Mesenchymal stem cell (in vitro differentiated cells and primary cell): ENCODE data around the gene PLCB2.

Experiments
- DNase-seq: peaks from one replicate; pipeline ENCODE4 v3.0.0-alpha.2; 2013
- H2AFZ ChIP-seq: one replicate; pipeline ENCODE4 v1.6.1; 2013; ENCODE audit warnings: low read depth, mild to moderate bottlenecking, control low read depth, inconsistent platforms, low read length, moderate library complexity
- H2AK5ac ChIP-seq: 2 replicates; pipeline ENCODE4 v1.6.1; 2013; ENCODE audit warnings: low read length, moderate library complexity, mild to moderate bottlenecking, inconsistent platforms; ENCODE audit not compliant: severe bottlenecking
- H2BK120ac ChIP-seq: one replicate; pipeline ENCODE4 v1.6.1; 2013; ENCODE audit warnings: low read depth, mild to moderate bottlenecking, inconsistent platforms, low read length, moderate library complexity
- H2BK12ac ChIP-seq, 2 experiments: one replicate each; pipeline ENCODE4 v1.6.1; 2013; ENCODE audit warnings: inconsistent platforms in 2 of 2, low read length in 2 of 2, mild to moderate bottlenecking in 2 of 2, moderate library complexity in 2 of 2, control low read depth in 1 of 2
- H2BK15ac ChIP-seq: one replicate; pipeline ENCODE4 v1.6.1; 2013; ENCODE audit warnings: mild to moderate bottlenecking, low read depth, inconsistent platforms; ENCODE audit not compliant: poor library complexity, severe bottlenecking
- H2BK5ac ChIP-seq: 2 replicates; pipeline ENCODE4 v1.6.1; 2013; ENCODE audit warnings: low read depth, mild to moderate bottlenecking, low read length, control low read depth, inconsistent platforms; ENCODE audit not compliant: poor library complexity, severe bottlenecking
- H3K14ac ChIP-seq, 2 experiments: one replicate each; pipeline ENCODE4 v1.6.1; 2013; ENCODE audit warnings: inconsistent platforms in 2 of 2, low read length in 2 of 2, control low read depth in 1 of 2, mild to moderate bottlenecking in 1 of 2, moderate library complexity in 1 of 2
- H3K18ac ChIP-seq, 2 experiments: one replicate each; pipeline ENCODE4 v1.6.1; 2013; ENCODE audit warnings: inconsistent platforms in 2 of 2, low read length in 2 of 2, control low read depth in 1 of 2, low read depth in 1 of 2, mild to moderate bottlenecking in 1 of 2
- H3K23ac ChIP-seq, 2 experiments: one replicate each; pipeline ENCODE4 v1.6.1; 2013; ENCODE audit warnings: inconsistent platforms in 2 of 2, low read length in 2 of 2, mild to moderate bottlenecking in 2 of 2, moderate library complexity in 2 of 2, control low read depth in 1 of 2
- H3K27ac ChIP-seq: 2 replicates; pipeline ENCODE4 v1.5.1; 2013; ENCODE audit warnings: mild to moderate bottlenecking, moderate library complexity, low read length, control low read depth, inconsistent platforms; ENCODE audit not compliant: poor library complexity, severe bottlenecking
- H3K27me3 ChIP-seq, 2 experiments: 2 replicates each; pipeline versions ENCODE4 v1.6.1 to v1.7.0; 2013; ENCODE audit warnings: low read length in 2 of 2, mild to moderate bottlenecking in 2 of 2, moderate library complexity in 2 of 2, control low read depth in 1 of 2, inconsistent platforms in 1 of 2; ENCODE audit not compliant: control insufficient read depth in 1 of 2, insufficient read depth in 1 of 2
- H3K36me3 ChIP-seq, 2 experiments: 2 replicates each; pipeline versions ENCODE4 v1.6.1 to v1.7.0; 2013; ENCODE audit warnings: low read length in 2 of 2, control low read depth in 1 of 2, inconsistent platforms in 1 of 2, low read depth in 1 of 2, mild to moderate bottlenecking in 1 of 2; ENCODE audit not compliant: insufficient read depth in 2 of 2, control insufficient read depth in 1 of 2
- H3K4ac ChIP-seq, 2 experiments: one replicate each; pipeline ENCODE4 v1.6.1; 2013; ENCODE audit warnings: inconsistent platforms in 2 of 2, low read length in 2 of 2, mild to moderate bottlenecking in 2 of 2, moderate library complexity in 2 of 2, control low read depth in 1 of 2, low read depth in 1 of 2
- H3K4me1 ChIP-seq: 2 replicates; pipeline ENCODE4 v1.6.1; 2013; ENCODE audit warnings: low read depth, low read length, control low read depth; ENCODE audit not compliant: control insufficient read depth, insufficient read depth
- H3K4me2 ChIP-seq: 2 replicates; pipeline ENCODE4 v1.6.1; 2013; ENCODE audit warnings: low read length, mild to moderate bottlenecking, inconsistent platforms; ENCODE audit not compliant: poor library complexity, severe bottlenecking
- H3K4me3 ChIP-seq, 2 experiments: 2 replicates each; pipeline versions ENCODE4 v1.5.1 to v1.7.0; 2013; ENCODE audit warnings: low read length in 2 of 2, mild to moderate bottlenecking in 2 of 2, control low read depth in 1 of 2, low read depth in 1 of 2; ENCODE audit not compliant: insufficient read depth in 1 of 2
- H3K79me1 ChIP-seq: replicated peaks from 2 replicates; pipeline ENCODE4 v1.6.1; 2013; ENCODE audit warnings: mild to moderate bottlenecking, control low read depth, low read length, inconsistent platforms; ENCODE audit not compliant: poor library complexity, severe bottlenecking
- H3K9ac ChIP-seq: 2 replicates; pipeline ENCODE4 v1.7.0; 2013; ENCODE audit warnings: mild to moderate bottlenecking, low read length, moderate library complexity
- H3K9me3 ChIP-seq: 2 replicates; pipeline ENCODE4 v1.7.0; 2013; ENCODE audit warnings: mild to moderate bottlenecking, low read length; ENCODE audit not compliant: control insufficient read depth
- H4K8ac ChIP-seq: one replicate; pipeline ENCODE4 v1.6.1; 2013; ENCODE audit warnings: inconsistent platforms, mild to moderate bottlenecking, low read length, moderate library complexity
- H4K91ac ChIP-seq: one replicate; pipeline ENCODE4 v1.6.1; 2013; ENCODE audit warnings: mild to moderate bottlenecking, low read length, inconsistent platforms
- WGBS: methylation state at CpG from one replicate; pipeline ENCODE4 v1.1.7; 2013; ENCODE audit warnings: mixed read lengths; 5-methylcytosine and 5-hydroxymethylcytosine counted together

PLCB2 gene

GRCh38 chr15:40265355-40265754 lies 42.4 kb downstream of the PLCB2 start:
- peak overlapping the region; percentile 34 for H2BK15ac ChIP-seq
- H3K27me3 ChIP-seq, result no peaks in the 10 kb centered on the region
- DNase-seq, result no peak
- no peak overlapping the region for H3K9ac ChIP-seq
- no peak overlapping the region for H3K27ac ChIP-seq
- WGBS, result 90% methylated on average over 7 of the region's 10 CpGs
- H3K4ac ChIP-seq, result no peak overlapping the region
- no peaks in the 10 kb centered on the region for H3K9me3 ChIP-seq
- no peak overlapping the region for H2BK120ac ChIP-seq
- H4K8ac ChIP-seq, result peak overlapping the region; percentile 20
- H3K36me3 ChIP-seq, result peaks cover 0 to 4% of the 10 kb centered on the region in 2 experiments
- H3K4me2 ChIP-seq, result no peak overlapping the region
- peak overlapping the region; percentile 78 for H4K91ac ChIP-seq
- H2BK5ac ChIP-seq, result no peak overlapping the region
- H2BK12ac ChIP-seq, result peak overlapping the region in 1 of 2 experiments; percentile 57
- no peaks in the 10 kb centered on the region for H3K79me1 ChIP-seq
- H2AK5ac ChIP-seq, result no peak overlapping the region
- H3K14ac ChIP-seq, result no peak overlapping the region
- no peak overlapping the region for H2AFZ ChIP-seq
- peaks cover 27% of the 10 kb centered on the region for H3K4me1 ChIP-seq
- H3K23ac ChIP-seq, result no peak overlapping the region
- H3K18ac ChIP-seq, result no peak overlapping the region
- H3K4me3 ChIP-seq, result no peak overlapping the region

- Histone ChIP-seq H4K8ac (no peak overlapping the region), H2BK5ac (no peak overlapping the region), H3K23ac (no peak overlapping the region), H2AK5ac (no peak overlapping the region), H2BK12ac (no peak overlapping the region), H3K9ac (no peak overlapping the region), H3K4me1 (peaks cover 27% of the 10 kb centered on the region), H3K27me3 (no peaks in the 10 kb centered on the region), H3K79me1 (no peaks in the 10 kb centered on the region), H2BK120ac (no peak overlapping the region), H4K91ac (no peak overlapping the region), H3K4me3 (no peak overlapping the region), H2BK15ac (no peak overlapping the region), H3K9me3 (no peaks in the 10 kb centered on the region), H3K36me3 (peaks cover 0 to 4% of the 10 kb centered on the region in 2 experiments), H3K4ac (no peak overlapping the region), H2AFZ (no peak overlapping the region), H3K4me2 (no peak overlapping the region), H3K27ac (no peak overlapping the region), H3K14ac (peak overlapping the region in 1 of 2 experiments; percentile 26), H3K18ac (no peak overlapping the region)
- WGBS, result 81% methylated on average over 15 of the region's 16 CpGs
- no peak for DNase-seq
Measured at GRCh38 chr15:40264321-40265153, 43.2 kb downstream of the PLCB2 start.

- H2BK120ac ChIP-seq, result no peak overlapping the region
- no peak overlapping the region for H2BK5ac ChIP-seq
- H2BK12ac ChIP-seq, result no peak overlapping the region
- H3K36me3 ChIP-seq, result peaks cover 0 to 4% of the 10 kb centered on the region in 2 experiments
- no peak overlapping the region for H2BK15ac ChIP-seq
- no peak overlapping the region for H4K8ac ChIP-seq
- H3K23ac ChIP-seq, result no peak overlapping the region
- H3K14ac ChIP-seq, result no peak overlapping the region
- no peak overlapping the region for H3K4me2 ChIP-seq
- H3K18ac ChIP-seq, result no peak overlapping the region
- H3K27ac ChIP-seq, result no peak overlapping the region
- no peaks in the 10 kb centered on the region for H3K79me1 ChIP-seq
- H3K4me1 ChIP-seq, result peaks cover 37% of the 10 kb centered on the region
- no peaks in the 10 kb centered on the region for H3K9me3 ChIP-seq
- H2AK5ac ChIP-seq, result no peak overlapping the region
- H3K27me3 ChIP-seq, result peaks cover 0 to 6% of the 10 kb centered on the region in 2 experiments
- peak; percentile 74 for DNase-seq
- H3K4ac ChIP-seq, result no peak overlapping the region
- H4K91ac ChIP-seq, result no peak overlapping the region
- H2AFZ ChIP-seq, result no peak overlapping the region
- 71% methylated on average over 12 of the region's 12 CpGs for WGBS
- peak overlapping the region in 1 of 2 experiments; percentile 43 for H3K4me3 ChIP-seq
- H3K9ac ChIP-seq, result peak overlapping the region; percentile 67
Measured at GRCh38 chr15:40263024-40263754, 44.5 kb downstream of the PLCB2 start.

GRCh38 chr15:40259021-40259420 lies 48.7 kb downstream of the PLCB2 start:
- peak overlapping the region; percentile 48 for H2BK5ac ChIP-seq
- H3K14ac ChIP-seq, result peak overlapping the region in 1 of 2 experiments; percentile 45
- H3K79me1 ChIP-seq, result peaks cover 1% of the 10 kb centered on the region
- no peak overlapping the region for H3K23ac ChIP-seq
- H2BK15ac ChIP-seq, result no peak overlapping the region
- peak overlapping the region; percentile 59 for H2AK5ac ChIP-seq
- H2BK12ac ChIP-seq, result no peak overlapping the region
- peak overlapping the region; percentile 67 for H4K8ac ChIP-seq
- H3K36me3 ChIP-seq, result no peaks in the 10 kb centered on the region
- no peak overlapping the region for H3K4me2 ChIP-seq
- H4K91ac ChIP-seq, result no peak overlapping the region
- peak overlapping the region; percentile 81 for H2AFZ ChIP-seq
- H2BK120ac ChIP-seq, result no peak overlapping the region
- H3K4me3 ChIP-seq, result no peak overlapping the region
- peaks cover 30% of the 10 kb centered on the region for H3K4me1 ChIP-seq
- peak overlapping the region; percentile 78 for H3K27ac ChIP-seq
- H3K9me3 ChIP-seq, result no peaks in the 10 kb centered on the region
- H3K27me3 ChIP-seq, result peaks cover 0 to 28% of the 10 kb centered on the region in 2 experiments
- WGBS, result 69% methylated on average over 7 of the region's 7 CpGs
- no peak overlapping the region for H3K9ac ChIP-seq
- no peak overlapping the region for H3K4ac ChIP-seq
- H3K18ac ChIP-seq, result peak overlapping the region; percentile 16 to 46
- peak; percentile 21 for DNase-seq
